Chondrocyte (in vitro differentiated cells): ENCODE data around the gene MOB4. TPM values are rescaled to one million over a fixed set of nuclear protein-coding genes. Genes with fewer than 3 reads are reported as not detected.

Source experiments
- DNase-seq: peaks from one replicate; pipeline ENCODE4 v3.0.0; 2021; ENCODE audit warnings: mixed read lengths, low spot score
- H3K27ac Mint-ChIP-seq: one replicate; pipeline ENCODE4 v1.8.0; 2021; ENCODE audit warnings: mild to moderate bottlenecking, moderate library complexity, mixed read lengths; ENCODE audit not compliant: unreplicated experiment
- H3K27me3 Mint-ChIP-seq: 2 replicates; pipeline ENCODE4 v1.8.0; 2021; ENCODE audit warnings: low read depth, mixed read lengths
- H3K36me3 Mint-ChIP-seq: 2 replicates; pipeline ENCODE4 v1.8.0; 2021; ENCODE audit warnings: low read depth, mixed read lengths
- H3K4me1 Mint-ChIP-seq: 2 replicates; pipeline ENCODE4 v1.8.0; 2021; ENCODE audit warnings: low read depth, mild to moderate bottlenecking, mixed read lengths
- H3K4me3 Mint-ChIP-seq: one replicate; pipeline ENCODE4 v1.8.0; 2021; ENCODE audit warnings: mild to moderate bottlenecking, moderate library complexity, mixed read lengths; ENCODE audit not compliant: unreplicated experiment
- H3K9me3 Mint-ChIP-seq: 2 replicates; pipeline ENCODE4 v1.8.0; 2021; ENCODE audit warnings: low read depth, mixed read lengths
- total RNA-seq: library from RNA; stranded (reverse); gene quantifications from 3 replicates; pipeline ENCODE4 v1.2.1, GENCODE V29; 2021
- TF ChIP-seq, protein P1 (sequence below): fragments of 200-600 bp; sonication (generic); IDR thresholded peaks from 2 replicates; pipeline ENCODE4 v1.5.0; 2021; ENCODE audit warnings: antibody characterized with exemption, mild to moderate bottlenecking, moderate library complexity

The MOB4 gene
- total RNA-seq, 1 donor from 2014 or later = 30.8 TPM

DNA sequence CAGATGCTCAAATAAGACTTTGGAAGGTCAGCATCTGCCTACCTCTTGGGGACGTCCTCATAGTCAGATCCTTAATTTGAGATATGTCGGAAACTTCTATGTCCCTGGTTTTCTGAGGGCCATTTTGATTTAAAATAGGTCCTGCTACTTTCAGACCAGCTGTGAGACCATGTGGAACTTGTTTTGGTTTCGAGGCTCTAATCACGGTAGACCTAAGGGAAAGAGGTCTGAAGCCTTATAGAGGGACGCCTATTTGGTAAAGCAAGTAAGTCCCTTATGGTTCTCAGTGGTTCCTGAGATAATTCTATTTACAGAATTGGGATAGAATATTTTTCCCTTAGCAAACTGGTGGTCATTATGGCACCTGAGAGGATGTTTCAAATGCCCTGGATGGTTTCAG lies 84.4 kb downstream of the MOB4 start:
- H3K36me3 Mint-ChIP-seq = peaks cover 9% of the 10 kb centered on the region
- no peaks in the 10 kb centered on the region for H3K9me3 Mint-ChIP-seq
- DNase-seq = no peak
- no peak overlapping the region for H3K4me3 Mint-ChIP-seq
- TF ChIP-seq, protein P1, sequence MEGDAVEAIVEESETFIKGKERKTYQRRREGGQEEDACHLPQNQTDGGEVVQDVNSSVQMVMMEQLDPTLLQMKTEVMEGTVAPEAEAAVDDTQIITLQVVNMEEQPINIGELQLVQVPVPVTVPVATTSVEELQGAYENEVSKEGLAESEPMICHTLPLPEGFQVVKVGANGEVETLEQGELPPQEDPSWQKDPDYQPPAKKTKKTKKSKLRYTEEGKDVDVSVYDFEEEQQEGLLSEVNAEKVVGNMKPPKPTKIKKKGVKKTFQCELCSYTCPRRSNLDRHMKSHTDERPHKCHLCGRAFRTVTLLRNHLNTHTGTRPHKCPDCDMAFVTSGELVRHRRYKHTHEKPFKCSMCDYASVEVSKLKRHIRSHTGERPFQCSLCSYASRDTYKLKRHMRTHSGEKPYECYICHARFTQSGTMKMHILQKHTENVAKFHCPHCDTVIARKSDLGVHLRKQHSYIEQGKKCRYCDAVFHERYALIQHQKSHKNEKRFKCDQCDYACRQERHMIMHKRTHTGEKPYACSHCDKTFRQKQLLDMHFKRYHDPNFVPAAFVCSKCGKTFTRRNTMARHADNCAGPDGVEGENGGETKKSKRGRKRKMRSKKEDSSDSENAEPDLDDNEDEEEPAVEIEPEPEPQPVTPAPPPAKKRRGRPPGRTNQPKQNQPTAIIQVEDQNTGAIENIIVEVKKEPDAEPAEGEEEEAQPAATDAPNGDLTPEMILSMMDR = no peak
- H3K4me1 Mint-ChIP-seq = no peaks in the 10 kb centered on the region
- no peaks in the 10 kb centered on the region for H3K27me3 Mint-ChIP-seq
- H3K27ac Mint-ChIP-seq = no peak overlapping the region

DNA sequence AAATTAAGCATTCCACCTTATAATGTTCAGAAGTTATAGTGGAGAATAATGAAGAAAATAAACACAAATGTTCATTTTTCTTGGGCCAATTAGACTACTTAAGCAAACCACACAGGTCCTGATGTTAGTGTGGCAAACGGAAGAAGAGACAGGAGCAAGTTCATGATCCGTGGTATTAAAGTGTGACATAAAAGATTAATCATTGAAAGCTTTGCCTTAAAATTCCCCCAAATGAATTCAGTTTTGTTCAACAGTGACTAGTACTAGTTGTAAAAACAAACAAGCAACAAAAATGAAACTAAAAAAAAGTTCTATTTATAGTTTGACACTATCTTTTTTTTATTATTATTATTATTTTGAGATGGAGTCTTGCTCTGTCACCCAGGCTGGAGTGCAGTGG lies 85.9 kb downstream of the MOB4 start:
- DNase-seq = no peak
- H3K4me3 Mint-ChIP-seq = no peak overlapping the region
- H3K27me3 Mint-ChIP-seq = no peaks in the 10 kb centered on the region
- H3K9me3 Mint-ChIP-seq = no peaks in the 10 kb centered on the region
- TF ChIP-seq, protein P1 = no peak
- H3K27ac Mint-ChIP-seq = no peak overlapping the region
- H3K4me1 Mint-ChIP-seq = no peaks in the 10 kb centered on the region
- peaks cover 8% of the 10 kb centered on the region for H3K36me3 Mint-ChIP-seq

Other genes with a start within 250 kb of the MOB4 start
- gene ANKRD44, start 205.3 kb upstream of the MOB4 start, total RNA-seq = 21.4 to 45.8 TPM (median 26.1 TPM) in 3 replicates
- 211 to 249 TPM (median 216 TPM) in 3 replicates for gene SF3B1, start 81.0 kb upstream of the MOB4 start, total RNA-seq
- gene COQ10B, start 62.5 kb upstream of the MOB4 start, total RNA-seq = 28.5 to 33.9 TPM (median 33.5 TPM) in 3 replicates
- 149 to 195 TPM (median 152 TPM) in 3 replicates for gene HSPD1, start 16.2 kb upstream of the MOB4 start, total RNA-seq
- gene HSPE1, start 15.7 kb upstream of the MOB4 start, total RNA-seq = 55.2 to 99.6 TPM (median 55.4 TPM) in 3 replicates
- 11.5 to 28.5 TPM (median 13.6 TPM) in 3 replicates for gene RFTN2, start 159.5 kb downstream of the MOB4 start, total RNA-seq
- gene MARS2, start 189.3 kb downstream of the MOB4 start, total RNA-seq = 2.9 to 4.0 TPM (median 3.1 TPM) in 3 replicates